OCI-LY3 (cell line): ENCODE data around the gene SULT1A2.
"Not testable (repeated sequence)": the region's sequence is repeated elsewhere in the genome, so short reads cannot be mapped to it uniquely, and the experiment has no call there.

ENCODE experiments used
- H2AFZ ChIP-seq: fragments of 200-600, 300-600 bp; shearing (Covaris generic); 2 replicates; pipeline ENCODE4 v1.6.0; 2014; ENCODE audit warnings: antibody characterized with exemption, low read depth, low read length
- H3K27ac ChIP-seq: fragments of 200-600, 300-600 bp; sonication (generic); 2 replicates; pipeline ENCODE4 v1.5.1; 2014; ENCODE audit warnings: mild to moderate bottlenecking, low read length, moderate library complexity, mixed read lengths
- H3K27me3 ChIP-seq: fragments of 200-600, 300-600 bp; sonication (generic); 2 replicates; pipeline ENCODE4 v1.6.1; 2014; ENCODE audit warnings: low read depth, low read length, mixed read lengths
- H3K36me3 ChIP-seq: fragments of 200-600, 300-600 bp; sonication (generic); replicated peaks from 2 replicates; pipeline ENCODE3; 2014; ENCODE audit warnings: low read depth, low read length, mixed read lengths
- H3K4me1 ChIP-seq: fragments of 300-600, 200-600 bp; sonication (generic); 2 replicates; pipeline ENCODE4 v1.6.1; 2014; ENCODE audit warnings: low read length, mixed read lengths
- H3K4me2 ChIP-seq: fragments of 200-600, 300-600 bp; sonication (generic); 2 replicates; pipeline ENCODE4 v1.6.1; 2014; ENCODE audit warnings: low read length, mixed read lengths
- H3K4me3 ChIP-seq: fragments of 300-600, 200-600 bp; sonication (generic); 2 replicates; pipeline ENCODE4 v1.5.1; 2014; ENCODE audit warnings: antibody characterized with exemption, mild to moderate bottlenecking, low read length, moderate library complexity
- H3K79me2 ChIP-seq: fragments of 300-600, 200-600 bp; shearing (Covaris generic); 2 replicates; pipeline ENCODE4 v1.6.1; 2014; ENCODE audit warnings: mild to moderate bottlenecking, low read length, mixed read lengths
- H3K9ac ChIP-seq: fragments of 300-600, 200-600 bp; shearing (Covaris generic); 2 replicates; pipeline ENCODE4 v1.6.0; 2014; ENCODE audit warnings: mild to moderate bottlenecking, low read length, moderate library complexity
- H3K9me3 ChIP-seq: fragments of 200-600, 300-600 bp; shearing (Covaris generic); 2 replicates; pipeline ENCODE4 v1.6.1; 2014; ENCODE audit warnings: low read length, mixed read lengths; ENCODE audit not compliant: insufficient read depth
- H4K20me1 ChIP-seq: fragments of 200-600, 300-600 bp; sonication (generic); 2 replicates; pipeline ENCODE4 v1.6.1; 2016; ENCODE audit warnings: low read length, mixed read lengths; ENCODE audit not compliant: insufficient read depth
- EZH2phosphoT487 ChIP-seq: fragments of 200-600 bp; shearing (Covaris generic); IDR thresholded peaks from 2 replicates; pipeline ENCODE4 v1.6.1; 2018; ENCODE audit warnings: antibody characterized with exemption, mixed run types, low read depth
- TF ChIP-seq, protein P1 (sequence below): fragments of 200-600, 300-600 bp; sonication (generic); IDR thresholded peaks from 2 replicates; pipeline ENCODE4 v1.5.1; 2014; ENCODE audit warnings: antibody characterized with exemption, low read length, low read depth

Gene SULT1A2

DNA sequence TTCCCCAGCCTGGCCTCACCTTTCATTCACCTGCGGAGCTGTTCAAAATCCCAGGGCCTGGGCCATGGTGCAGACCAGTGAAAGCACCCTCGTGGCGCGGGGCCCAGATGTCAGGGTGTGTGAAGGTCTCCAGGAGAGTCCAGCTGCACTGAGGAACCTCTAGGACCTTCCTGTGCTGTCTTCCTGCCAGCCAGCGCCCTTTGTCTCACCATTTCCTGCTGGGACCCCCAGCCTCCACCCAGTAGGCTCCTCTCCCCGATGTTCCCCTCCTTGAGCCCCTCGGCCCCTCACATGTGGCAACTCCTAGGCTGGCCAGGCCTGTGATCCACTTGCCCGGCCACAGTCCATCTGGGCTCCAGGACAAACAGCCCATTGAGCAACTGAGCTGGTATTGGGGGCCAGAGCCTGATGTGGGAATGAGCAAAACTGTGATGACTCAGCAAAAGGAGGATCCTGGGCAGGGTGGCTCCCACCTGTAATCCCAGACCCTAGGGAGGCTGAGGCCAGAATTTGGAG is 677 bp downstream of the SULT1A2 start:
- H3K36me3 ChIP-seq: no peaks in the 10 kb centered on the region
- H3K27me3 ChIP-seq: no peaks in the 10 kb centered on the region
- H3K79me2 ChIP-seq: no peaks in the 10 kb centered on the region
- no peak overlapping the region for H3K27ac ChIP-seq
- TF ChIP-seq, protein P1, sequence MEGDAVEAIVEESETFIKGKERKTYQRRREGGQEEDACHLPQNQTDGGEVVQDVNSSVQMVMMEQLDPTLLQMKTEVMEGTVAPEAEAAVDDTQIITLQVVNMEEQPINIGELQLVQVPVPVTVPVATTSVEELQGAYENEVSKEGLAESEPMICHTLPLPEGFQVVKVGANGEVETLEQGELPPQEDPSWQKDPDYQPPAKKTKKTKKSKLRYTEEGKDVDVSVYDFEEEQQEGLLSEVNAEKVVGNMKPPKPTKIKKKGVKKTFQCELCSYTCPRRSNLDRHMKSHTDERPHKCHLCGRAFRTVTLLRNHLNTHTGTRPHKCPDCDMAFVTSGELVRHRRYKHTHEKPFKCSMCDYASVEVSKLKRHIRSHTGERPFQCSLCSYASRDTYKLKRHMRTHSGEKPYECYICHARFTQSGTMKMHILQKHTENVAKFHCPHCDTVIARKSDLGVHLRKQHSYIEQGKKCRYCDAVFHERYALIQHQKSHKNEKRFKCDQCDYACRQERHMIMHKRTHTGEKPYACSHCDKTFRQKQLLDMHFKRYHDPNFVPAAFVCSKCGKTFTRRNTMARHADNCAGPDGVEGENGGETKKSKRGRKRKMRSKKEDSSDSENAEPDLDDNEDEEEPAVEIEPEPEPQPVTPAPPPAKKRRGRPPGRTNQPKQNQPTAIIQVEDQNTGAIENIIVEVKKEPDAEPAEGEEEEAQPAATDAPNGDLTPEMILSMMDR: no peak
- TF ChIP-seq EZH2phosphoT487: no peak
- no peaks in the 10 kb centered on the region for H3K4me1 ChIP-seq
- H3K9me3 ChIP-seq: no peaks in the 10 kb centered on the region
- no peaks in the 10 kb centered on the region for H4K20me1 ChIP-seq
- H2AFZ ChIP-seq: no peak overlapping the region
- no peak overlapping the region for H3K9ac ChIP-seq
- no peak overlapping the region for H3K4me3 ChIP-seq
- no peak overlapping the region for H3K4me2 ChIP-seq

DNA sequence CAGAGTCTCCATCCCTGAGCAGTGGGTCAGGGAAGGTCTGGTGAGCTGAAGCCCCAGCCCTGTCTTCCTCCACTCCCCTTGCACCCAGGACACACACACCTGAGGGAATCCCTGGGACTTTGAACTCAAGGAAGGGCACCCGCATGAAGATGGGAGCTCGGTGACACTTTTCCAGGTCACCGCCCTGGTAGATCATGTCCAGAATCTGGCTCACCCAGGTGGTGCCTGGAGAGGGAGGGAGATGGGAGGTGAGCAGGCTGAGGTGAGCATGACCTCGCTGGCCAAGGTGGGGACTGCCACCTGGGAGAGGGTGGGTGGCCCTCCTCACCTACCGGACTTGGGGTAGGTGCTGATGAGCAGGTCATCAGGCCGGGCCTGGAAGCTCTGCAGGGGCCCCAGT is 1.4 kb downstream of the SULT1A2 start:
- not testable (repeated sequence) for H3K4me2 ChIP-seq, H3K79me2 ChIP-seq, H3K4me1 ChIP-seq, H2AFZ ChIP-seq, H3K36me3 ChIP-seq, H3K27me3 ChIP-seq, H3K9me3 ChIP-seq, H4K20me1 ChIP-seq, H3K9ac ChIP-seq, H3K27ac ChIP-seq, H3K4me3 ChIP-seq

DNA sequence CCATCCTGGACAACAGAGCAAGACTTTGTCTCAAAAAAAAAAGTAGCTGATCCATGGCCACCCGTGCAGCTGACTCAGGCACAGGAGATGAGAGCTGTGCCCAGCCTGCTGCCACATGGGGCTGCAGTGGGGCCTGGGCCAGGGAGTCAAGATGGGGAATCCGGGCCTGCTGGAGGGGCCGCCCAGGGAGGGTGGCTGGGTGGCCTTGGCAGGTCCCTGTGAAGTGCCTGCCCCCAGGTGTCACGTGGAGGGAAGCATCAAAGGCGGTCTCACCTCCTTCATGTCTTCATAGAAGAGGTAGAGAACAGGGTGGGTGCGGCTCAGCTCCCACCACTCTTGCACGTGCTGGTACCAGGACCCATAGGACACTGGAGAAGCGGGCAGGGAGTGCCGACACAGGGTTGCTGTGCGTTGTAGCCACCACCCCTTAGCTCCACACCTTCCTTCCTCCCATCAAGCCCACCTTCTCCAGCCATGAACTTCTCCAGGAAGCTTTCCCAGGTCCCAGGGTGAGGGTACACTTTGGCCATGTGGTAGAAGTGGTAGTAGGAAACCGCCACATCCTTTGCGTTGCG is 3.8 kb downstream of the SULT1A2 start:
- no peak overlapping the region for H3K4me2 ChIP-seq
- TF ChIP-seq, protein P1: no peak
- no peak for TF ChIP-seq EZH2phosphoT487
- H3K36me3 ChIP-seq: peaks cover 3% of the 10 kb centered on the region

DNA sequence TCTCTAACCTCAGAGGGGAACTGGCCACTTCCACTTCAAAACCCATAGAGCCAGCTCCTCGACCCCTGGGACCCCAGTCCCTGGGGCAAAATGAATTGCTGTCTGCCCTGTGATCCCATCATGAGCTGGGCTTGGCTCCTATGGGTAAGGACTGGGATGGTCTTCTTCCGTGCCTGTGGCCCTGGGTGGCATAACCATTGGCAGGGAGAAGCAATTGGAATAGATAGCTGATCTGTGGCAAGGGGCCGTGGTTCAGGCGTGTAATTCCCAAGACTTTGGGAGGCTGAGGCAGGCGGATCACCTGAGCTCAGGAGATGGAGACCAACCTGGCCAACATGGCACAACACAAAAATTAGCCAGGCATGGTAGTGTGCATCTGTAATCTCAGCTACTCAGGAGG is 4.3 kb downstream of the SULT1A2 start:
- Histone ChIP-seq H4K20me1 (no peaks in the 10 kb centered on the region), H3K27me3 (no peaks in the 10 kb centered on the region), H3K9me3 (no peaks in the 10 kb centered on the region), H3K79me2 (no peaks in the 10 kb centered on the region), H3K4me3 (no peak overlapping the region), H3K27ac (no peak overlapping the region), H3K4me1 (no peaks in the 10 kb centered on the region), H3K9ac (no peak overlapping the region), H3K4me2 (no peak overlapping the region), H3K36me3 (peaks cover 3% of the 10 kb centered on the region), H2AFZ (no peak overlapping the region)
- no peak for TF ChIP-seq EZH2phosphoT487
- TF ChIP-seq, protein P1: no peak

More for the DNA sequence above, 3.8 kb downstream of the SULT1A2 start:
- Histone ChIP-seq H4K20me1 (no peaks in the 10 kb centered on the region), H3K79me2 (no peaks in the 10 kb centered on the region), H3K4me1 (no peaks in the 10 kb centered on the region), H2AFZ (no peak overlapping the region), H3K27ac (no peak overlapping the region), H3K27me3 (no peaks in the 10 kb centered on the region), H3K4me3 (no peak overlapping the region), H3K9ac (no peak overlapping the region), H3K9me3 (no peaks in the 10 kb centered on the region)
